GM23338 (cell line): ENCODE results near the gene FAM228B. TPM values are rescaled to one million over a fixed set of nuclear protein-coding genes. Genes with fewer than 3 reads are reported as not detected.

Experiments
- ATAC-seq: fragments of 200-7000 bp; cut with Tn5 transposase; 3 replicates; pipeline ENCODE4 v1.9.1; 2020
- DNase-seq: peaks from one replicate; pipeline ENCODE4 v3.0.0-alpha.2; 2015; ENCODE audit warnings: low spot score
- H2AFZ ChIP-seq: fragments of 200-600 bp; sonication (generic); 2 replicates; pipeline ENCODE4 v1.8.0; 2016; ENCODE audit warnings: antibody characterized with exemption, mild to moderate bottlenecking, moderate library complexity
- H3F3A ChIP-seq: fragments of 200-600 bp; sonication (generic); replicated peaks from 2 replicates; pipeline ENCODE4 v1.8.0; 2017; ENCODE audit warnings: antibody characterized with exemption, mixed run types, low read depth
- H3K27ac ChIP-seq: fragments of 200-600 bp; sonication (generic); 2 replicates; pipeline ENCODE4 v1.6.1; 2016; ENCODE audit warnings: low read depth
- H3K27me3 ChIP-seq: fragments of 200-600 bp; sonication (generic); 2 replicates; pipeline ENCODE4 v1.8.0; 2016; ENCODE audit warnings: mild to moderate bottlenecking, mixed run types, moderate library complexity; ENCODE audit not compliant: insufficient read depth
- H3K36me3 ChIP-seq: fragments of 200-600 bp; sonication (generic); 2 replicates; pipeline ENCODE4 v1.8.0; 2016; ENCODE audit warnings: mild to moderate bottlenecking; ENCODE audit not compliant: insufficient read depth
- H3K4me1 ChIP-seq: fragments of 200-600 bp; sonication (generic); 2 replicates; pipeline ENCODE4 v1.8.0; 2016; ENCODE audit warnings: mild to moderate bottlenecking, moderate library complexity; ENCODE audit not compliant: insufficient read depth
- H3K4me2 ChIP-seq: fragments of 200-600 bp; sonication (generic); 2 replicates; pipeline ENCODE4 v1.7.1; 2017; ENCODE audit warnings: mixed run types
- H3K4me3 ChIP-seq: fragments of 200-600 bp; sonication (generic); 2 replicates; pipeline ENCODE4 v1.6.1; 2016; ENCODE audit warnings: mixed run types
- H3K79me2 ChIP-seq: fragments of 200-600 bp; sonication (generic); replicated peaks from 2 replicates; pipeline ENCODE4 v1.8.0; 2017; ENCODE audit warnings: mild to moderate bottlenecking; ENCODE audit not compliant: insufficient read depth
- H3K9me2 ChIP-seq: fragments of 200-600 bp; sonication (generic); 2 replicates; pipeline ENCODE4 v1.8.0; 2017; ENCODE audit not compliant: insufficient read depth
- H4K20me1 ChIP-seq: fragments of 200-600 bp; sonication (generic); replicated peaks from 2 replicates; pipeline ENCODE4 v1.8.0; 2017; ENCODE audit warnings: mild to moderate bottlenecking; ENCODE audit not compliant: insufficient read depth
- H3K27ac Mint-ChIP-seq: 2 replicates; pipeline ENCODE4 v1.8.0; 2020; ENCODE audit warnings: inconsistent platforms, mild to moderate bottlenecking, moderate library complexity, mixed read lengths
- H3K27me3 Mint-ChIP-seq: 3 replicates; pipeline ENCODE4 v1.8.0; 2022; ENCODE audit warnings: low read depth, mild to moderate bottlenecking, moderate library complexity, mixed read lengths, inconsistent platforms; ENCODE audit not compliant: insufficient read depth, poor library complexity
- H3K36me3 Mint-ChIP-seq: 3 replicates; pipeline ENCODE4 v1.8.0; 2021; ENCODE audit warnings: low read depth, mild to moderate bottlenecking, inconsistent platforms, moderate library complexity, mixed read lengths
- H3K4me1 Mint-ChIP-seq: 3 replicates; pipeline ENCODE4 v1.8.0; 2020; ENCODE audit warnings: mild to moderate bottlenecking, inconsistent platforms, mixed read lengths
- H3K4me3 Mint-ChIP-seq: 3 replicates; pipeline ENCODE4 v1.8.0; 2021; ENCODE audit warnings: moderate library complexity, mild to moderate bottlenecking, inconsistent platforms, mixed read lengths
- H3K9me3 Mint-ChIP-seq: 3 replicates; pipeline ENCODE4 v1.8.0; 2020; ENCODE audit warnings: moderate library complexity, mild to moderate bottlenecking, inconsistent platforms, mixed read lengths
- EZH2 ChIP-seq: fragments of 200-600 bp; sonication (generic); IDR thresholded peaks from one replicate; pipeline ENCODE4 v1.8.0; 2017; ENCODE audit warnings: antibody characterized with exemption, mild to moderate bottlenecking, low read depth; ENCODE audit not compliant: unreplicated experiment
- EZH2phosphoT487 ChIP-seq: fragments of 200-600 bp; sonication (generic); IDR thresholded peaks from one replicate; pipeline ENCODE4 v1.8.1; 2018; ENCODE audit warnings: antibody characterized with exemption; ENCODE audit not compliant: unreplicated experiment
- STAT1 ChIP-seq: IDR thresholded peaks from one replicate; pipeline ENCODE4 v1.6.1; 2016; ENCODE audit warnings: antibody characterized with exemption; ENCODE audit not compliant: unreplicated experiment
- ZNF462 ChIP-seq: fragments of 250-450 bp; sonication (Bioruptor Pico); IDR thresholded peaks from 2 replicates; pipeline ENCODE4 v1.5.0; 2020; ENCODE audit warnings: mild to moderate bottlenecking, moderate library complexity
- polyA plus RNA-seq: library from polyadenylated mRNA; unstranded; fragments of >200 nt; fragmentation: Nextera tagmentation; extraction: Ambion mirVana; gene quantifications from 2 replicates; pipeline ENCODE4 v1.2.1, GENCODE V29; 2016
- total RNA-seq: library from RNA; depleted of rRNA; stranded (reverse); fragments of >200 nt; shearing (Covaris generic); gene quantifications from 2 replicates; pipeline ENCODE4 v1.2.3, GENCODE V29; 2014

FAM228B gene
- total and polyA plus RNA-seq, 2 experiments from 2014 or later: 3.4 to 7.9 TPM

- no peak overlapping the region for H3K4me3 ChIP-seq
- no peak for TF ChIP-seq ZNF462
- no peak for TF ChIP-seq EZH2phosphoT487
- TF ChIP-seq EZH2: no peak
- 0 out of 2 replicates have a peak, but pooled peaks cover 6% of the 10 kb centered on the region for H3K36me3 ChIP-seq
- ATAC-seq (no peak), DNase-seq (no peak)
- no peak overlapping the region for H3K27ac ChIP-seq
- H3K36me3 Mint-ChIP-seq: peaks cover 25% of the 10 kb centered on the region
- H3K4me1 ChIP-seq: peaks cover 11% of the 10 kb centered on the region
- H3F3A ChIP-seq: peaks cover 12% of the 10 kb centered on the region; the same call in 1 of the 2 replicates
- no peak overlapping the region for H3K4me2 ChIP-seq
- no peaks in the 10 kb centered on the region for H3K27me3 ChIP-seq
- no peak overlapping the region for H3K27ac Mint-ChIP-seq
- H3K4me1 Mint-ChIP-seq: peaks cover 19% of the 10 kb centered on the region
- peak overlapping the region; percentile 76 for H2AFZ ChIP-seq
- peaks cover 7% of the 10 kb centered on the region for H3K27me3 Mint-ChIP-seq
- H3K9me3 Mint-ChIP-seq: no peaks in the 10 kb centered on the region
- no peak overlapping the region for H3K4me3 Mint-ChIP-seq
- H3K79me2 ChIP-seq: peaks cover 4% of the 10 kb centered on the region
- H4K20me1 ChIP-seq: no peaks in the 10 kb centered on the region
- H3K9me2 ChIP-seq: no peaks in the 10 kb centered on the region
These were observed 37.0 kb upstream of the FAM228B start for GRCh38 chr2:24086241-24086640.

GRCh38 chr2:24087032-24087431 is 36.2 kb upstream of the FAM228B start:
- Histone ChIP-seq H3K36me3 (0 out of 2 replicates have a peak, but pooled peaks cover 6% of the 10 kb centered on the region), H3F3A (peaks cover 12% of the 10 kb centered on the region; the same call in 1 of the 2 replicates), H3K4me1 (peaks cover 11% of the 10 kb centered on the region), H3K27me3 (no peaks in the 10 kb centered on the region), H3K27ac (no peak overlapping the region), H4K20me1 (no peaks in the 10 kb centered on the region), H3K4me3 (no peak overlapping the region), H3K9me2 (no peaks in the 10 kb centered on the region), H3K79me2 (peaks cover 4% of the 10 kb centered on the region), H3K4me2 (no peak overlapping the region), H2AFZ (no peak overlapping the region)
- DNase-seq (no peak), ATAC-seq (no peak)
- Mint-ChIP-seq H3K4me1 (peaks cover 19% of the 10 kb centered on the region), H3K9me3 (no peaks in the 10 kb centered on the region), H3K27ac (no peak overlapping the region), H3K27me3 (peaks cover 7% of the 10 kb centered on the region), H3K36me3 (peaks cover 17% of the 10 kb centered on the region), H3K4me3 (no peak overlapping the region)
- TF ChIP-seq EZH2 (no peak), STAT1 (no peak)
